Middle frontal gyrus (tissue), 1 donor: ENCODE measurements around the gene ZFPL1.

Experiments used
- DNase-seq: peaks from one replicate; pipeline ENCODE4 v3.0.0-alpha.2; 2015; ENCODE audit warnings: low spot score; ENCODE audit errors: extremely low spot score

Gene ZFPL1

GRCh38 chr11:65083834-65084597 lies at the start of gene ZFPL1, which contains the start of gene CDCA5:
ZFPL1 (plus strand) TSS chr11:65084222; CDS start chr11:65084699, 477 bp downstream.
CDCA5 (minus strand) TSS chr11:65084040; CDS start chr11:65083978, 62 bp downstream.
- DNase-seq, result peak; percentile 93

- no peak for DNase-seq
Measured at GRCh38 chr11:65034423-65034822, 49.6 kb upstream of the ZFPL1 start.

DNA sequence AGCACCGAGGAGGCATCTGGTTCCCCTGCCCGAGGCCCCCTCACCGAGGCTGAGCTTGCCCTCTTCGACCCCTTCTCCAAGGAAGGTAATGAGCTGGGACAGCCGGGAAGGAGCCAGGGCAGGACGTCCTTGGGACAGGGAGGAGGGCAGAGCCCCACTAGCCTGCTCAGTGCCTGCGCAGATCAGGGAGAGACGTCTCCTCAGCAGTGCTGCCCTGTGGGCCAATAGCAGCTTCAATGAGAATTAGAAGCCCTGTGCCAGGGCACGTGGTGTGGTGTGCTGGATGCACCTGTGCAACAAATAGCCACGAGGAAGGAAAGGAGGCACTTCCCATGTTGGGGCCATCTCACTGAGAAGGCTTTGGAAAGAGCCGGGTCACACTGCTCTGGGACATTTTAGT lies 48.4 kb upstream of the ZFPL1 start:
- DNase-seq, result no peak

- DNase-seq, result no peak
Measured at GRCh38 chr11:65036931-65037330, 47.1 kb upstream of the ZFPL1 start.

DNA sequence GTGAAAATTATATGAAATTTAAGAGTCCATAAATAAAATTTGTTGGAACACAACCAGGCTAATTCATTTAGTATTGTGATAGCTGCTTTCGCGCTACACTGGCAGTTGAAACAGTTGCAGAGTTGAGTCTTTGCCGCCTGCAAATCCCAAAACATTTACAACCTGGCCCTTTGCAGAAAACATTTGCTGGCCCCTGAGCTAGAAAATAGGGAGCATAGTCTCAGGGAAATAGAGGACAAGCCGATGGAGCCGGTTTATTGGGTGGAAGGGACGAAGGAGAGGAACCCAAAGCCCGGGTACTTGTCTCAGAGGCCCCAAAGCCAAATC lies 43.5 kb upstream of the ZFPL1 start:
- peak; percentile 3 for DNase-seq

DNA sequence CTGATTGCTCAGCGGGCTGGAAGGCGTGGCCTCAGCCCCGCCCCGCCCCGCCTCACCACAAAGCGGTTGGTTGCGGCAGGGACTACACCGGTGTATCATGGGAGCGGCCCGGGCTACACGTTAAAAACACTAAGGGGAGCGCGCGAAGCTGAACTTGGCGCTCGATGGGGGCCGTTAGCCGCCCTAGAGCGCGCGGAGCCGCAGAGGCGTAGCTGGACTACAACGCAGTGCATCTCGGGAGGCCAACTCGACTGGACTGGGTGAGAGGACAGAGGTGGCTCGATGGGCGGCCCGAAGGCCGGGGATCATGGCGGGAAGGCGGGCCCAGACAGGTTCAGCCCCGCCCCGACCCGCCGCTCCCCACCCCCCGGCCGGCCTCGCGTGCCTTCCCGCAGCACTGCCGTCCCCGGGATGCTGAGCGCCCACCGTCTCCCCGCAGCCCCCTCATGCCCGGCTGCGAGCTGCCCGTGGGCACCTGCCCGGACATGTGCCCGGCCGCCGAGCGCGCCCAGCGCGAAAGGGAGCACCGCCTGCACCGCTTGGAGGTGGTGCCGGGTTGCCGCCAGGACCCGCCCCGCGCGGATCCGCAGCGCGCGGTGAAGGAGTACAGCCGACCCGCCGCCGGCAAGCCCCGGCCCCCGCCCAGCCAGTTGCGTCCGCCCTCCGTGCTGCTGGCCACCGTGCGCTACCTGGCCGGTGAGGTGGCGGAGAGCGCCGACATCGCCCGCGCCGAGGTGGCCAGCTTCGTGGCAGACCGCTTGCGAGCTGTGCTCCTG lies 43.0 kb upstream of the ZFPL1 start, which contains the start of gene SAC3D1:
TSS of gene SAC3D1 (plus strand) at position 364 of the 776 bp plus-strand sequence. CDS start at position 447, 83 bp downstream.
- peak; percentile 76 for DNase-seq

DNA sequence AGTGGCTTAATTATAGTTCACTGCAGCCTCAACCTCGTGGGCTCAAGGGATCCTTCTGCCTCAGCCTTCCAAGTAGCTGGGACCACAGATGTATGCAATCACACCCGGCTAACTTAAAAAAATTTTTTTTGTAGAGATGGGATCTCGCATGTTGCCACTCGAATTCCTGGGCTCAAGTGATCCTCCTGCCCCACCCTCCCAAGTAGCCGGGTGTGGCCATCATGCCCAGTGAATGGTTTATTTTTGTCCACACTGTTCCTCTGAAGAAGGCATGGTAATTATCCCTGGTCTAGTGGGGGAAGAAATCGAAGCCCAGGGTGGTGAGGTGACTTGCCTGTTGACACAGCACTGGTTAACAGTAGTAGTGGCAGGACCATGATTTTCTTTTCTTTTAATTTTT lies 41.1 kb upstream of the ZFPL1 start:
- no peak for DNase-seq

DNA sequence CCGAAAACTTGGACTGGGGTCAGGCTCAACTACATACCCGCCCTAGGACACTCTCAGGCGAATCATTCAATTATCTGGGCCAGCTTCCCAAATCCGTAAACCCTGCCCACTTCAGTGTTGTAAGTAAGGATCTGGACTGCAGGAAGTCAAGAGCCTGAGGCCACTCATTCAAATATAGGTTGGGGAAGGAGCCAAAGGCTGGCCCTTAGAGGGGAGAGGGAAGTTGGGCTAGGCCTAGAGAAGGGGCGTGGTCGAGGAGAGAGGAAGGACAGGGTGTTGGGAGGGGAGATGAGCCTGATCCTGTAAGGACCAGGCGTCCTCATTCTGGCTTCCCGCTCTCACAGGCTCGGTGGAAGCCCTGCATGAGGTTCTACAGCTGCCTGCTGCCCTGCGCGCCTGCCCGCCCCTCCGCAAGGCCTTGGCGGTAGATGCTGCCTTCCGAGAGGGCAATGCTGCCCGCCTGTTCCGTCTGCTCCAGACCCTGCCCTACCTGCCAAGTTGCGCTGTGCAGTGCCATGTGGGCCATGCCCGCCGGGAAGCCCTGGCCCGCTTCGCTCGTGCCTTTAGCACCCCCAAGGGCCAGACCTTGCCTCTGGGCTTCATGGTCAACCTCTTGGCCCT lies 40.0 kb upstream of the ZFPL1 start:
- no peak for DNase-seq

DNA sequence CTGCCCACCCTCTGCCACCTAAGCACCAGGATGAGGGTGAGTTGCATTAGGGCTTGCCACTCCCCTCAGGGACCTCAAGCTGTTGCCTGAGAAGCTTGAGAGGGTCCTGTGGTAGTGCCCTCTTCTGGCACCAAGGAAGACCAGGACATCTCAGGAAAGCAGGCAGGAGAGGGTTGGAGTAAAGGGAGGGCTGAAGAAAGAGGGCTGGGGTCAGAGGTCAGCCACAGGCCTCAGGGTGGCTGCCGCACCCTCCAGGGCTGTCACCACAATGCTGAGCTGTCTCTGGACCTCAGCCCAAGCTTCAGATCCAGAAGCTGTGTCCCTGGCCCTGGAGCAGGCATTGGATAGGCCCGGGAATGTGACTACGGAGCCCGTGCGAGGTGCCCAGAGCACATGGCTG lies 39.0 kb upstream of the ZFPL1 start:
- DNase-seq, result no peak

GRCh38 chr11:65045728-65046127 lies 38.3 kb upstream of the ZFPL1 start:
- no peak for DNase-seq

GRCh38 chr11:65047581-65048422 lies 36.2 kb upstream of the ZFPL1 start:
- no peak for DNase-seq

- DNase-seq, result no peak
Measured at GRCh38 chr11:65051398-65051858, 32.6 kb upstream of the ZFPL1 start.

- DNase-seq, result no peak
Measured at GRCh38 chr11:65053827-65054508, 30.1 kb upstream of the ZFPL1 start.

- DNase-seq, result no peak
Measured at GRCh38 chr11:65055538-65055937, 28.5 kb upstream of the ZFPL1 start.

- DNase-seq, result no peak
Measured at GRCh38 chr11:65056999-65057398, 27.0 kb upstream of the ZFPL1 start.

DNA sequence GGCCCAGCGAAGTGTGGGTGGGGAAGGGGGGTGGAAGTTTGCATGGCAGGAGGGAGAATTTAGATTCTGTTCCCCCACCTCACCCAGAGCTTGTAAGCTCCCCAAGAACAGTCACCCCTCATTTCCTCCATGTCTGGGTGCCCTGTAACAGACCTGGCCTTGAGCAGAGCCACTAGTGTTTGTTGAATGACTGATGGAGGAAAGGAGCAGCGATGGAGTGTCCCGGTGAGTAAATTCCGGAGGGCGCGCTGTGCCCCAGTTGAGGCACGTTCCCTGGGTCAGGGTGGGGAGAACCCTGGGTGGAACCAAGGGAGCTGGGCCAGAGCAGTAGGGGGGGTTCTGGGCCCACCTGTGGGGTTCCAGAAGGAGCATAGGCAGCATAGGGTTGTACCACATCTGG lies 26.5 kb upstream of the ZFPL1 start:
- DNase-seq, result no peak

- no peak for DNase-seq
Measured at GRCh38 chr11:65058012-65058411, 26.0 kb upstream of the ZFPL1 start.

DNA sequence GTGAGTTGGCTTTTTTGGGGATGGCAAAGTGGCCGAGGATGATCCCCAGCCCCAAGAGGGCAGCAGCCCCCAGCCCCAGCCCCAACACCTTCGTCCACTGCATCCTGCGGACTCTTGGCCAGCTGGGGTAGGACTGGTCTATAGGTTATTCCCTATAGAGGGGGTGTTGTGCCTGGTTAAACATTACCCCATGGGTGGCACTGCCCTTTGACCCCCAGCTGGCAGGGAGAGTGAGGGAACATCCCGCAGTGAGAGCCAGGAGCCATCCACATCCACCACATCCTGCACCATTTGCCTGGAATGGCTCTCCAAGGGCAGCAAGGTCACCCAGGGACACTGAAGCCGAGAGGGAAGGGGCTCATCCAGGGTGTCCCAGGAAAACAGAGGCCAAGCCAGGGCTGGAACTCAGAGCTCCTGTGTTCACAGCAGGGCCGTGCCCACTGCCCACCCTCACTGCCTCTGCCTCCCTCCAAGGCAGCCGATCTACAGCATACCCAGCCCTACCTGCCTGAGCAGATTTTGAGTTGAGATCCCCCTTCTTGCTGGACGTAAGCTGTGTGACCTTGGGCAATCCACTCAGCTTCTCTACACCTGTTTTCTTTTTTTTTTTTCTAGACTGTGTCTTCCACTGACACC lies 25.5 kb upstream of the ZFPL1 start, which contains the start of gene NAALADL1:
TSS of gene NAALADL1 (minus strand) at position 135 of the 636 bp plus-strand sequence. CDS start at position 103, 32 bp downstream.
- no peak for DNase-seq

DNA sequence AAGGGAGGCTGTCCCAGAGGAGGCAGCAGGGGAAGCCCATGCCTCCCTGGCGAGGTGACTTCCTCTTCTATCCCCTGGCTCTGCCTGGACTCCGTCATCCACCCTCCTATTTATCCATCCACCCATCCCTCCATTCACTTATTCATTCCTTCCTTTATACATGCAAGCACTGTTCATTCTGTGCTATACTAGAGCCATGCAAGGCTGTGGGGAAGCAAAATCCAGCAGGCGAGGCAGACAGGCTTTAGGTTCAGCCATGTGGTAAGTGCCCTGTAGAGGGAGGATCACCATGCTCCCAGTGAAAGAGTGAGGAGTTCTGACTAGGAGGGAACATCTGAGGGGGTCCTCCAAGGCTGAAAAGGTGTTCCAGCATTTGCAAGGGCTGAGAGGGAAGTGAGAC lies 24.5 kb upstream of the ZFPL1 start:
- DNase-seq, result no peak
